IMR-90 (cell line): Measurements from ENCODE around the gene GGTA1.

Source experiments
- RAD21 ChIP-seq: IDR thresholded peaks from 2 replicates; pipeline ENCODE4 v1.6.1; 2012; ENCODE audit warnings: low read length, improper control_type of control experiment
- TF ChIP-seq, protein P1 (sequence below): conservative IDR thresholded peaks from 2 replicates; pipeline ENCODE4 v1.5.1; 2012; ENCODE audit warnings: mild to moderate bottlenecking, low read depth, low read length, improper control_type of control experiment

DNA sequence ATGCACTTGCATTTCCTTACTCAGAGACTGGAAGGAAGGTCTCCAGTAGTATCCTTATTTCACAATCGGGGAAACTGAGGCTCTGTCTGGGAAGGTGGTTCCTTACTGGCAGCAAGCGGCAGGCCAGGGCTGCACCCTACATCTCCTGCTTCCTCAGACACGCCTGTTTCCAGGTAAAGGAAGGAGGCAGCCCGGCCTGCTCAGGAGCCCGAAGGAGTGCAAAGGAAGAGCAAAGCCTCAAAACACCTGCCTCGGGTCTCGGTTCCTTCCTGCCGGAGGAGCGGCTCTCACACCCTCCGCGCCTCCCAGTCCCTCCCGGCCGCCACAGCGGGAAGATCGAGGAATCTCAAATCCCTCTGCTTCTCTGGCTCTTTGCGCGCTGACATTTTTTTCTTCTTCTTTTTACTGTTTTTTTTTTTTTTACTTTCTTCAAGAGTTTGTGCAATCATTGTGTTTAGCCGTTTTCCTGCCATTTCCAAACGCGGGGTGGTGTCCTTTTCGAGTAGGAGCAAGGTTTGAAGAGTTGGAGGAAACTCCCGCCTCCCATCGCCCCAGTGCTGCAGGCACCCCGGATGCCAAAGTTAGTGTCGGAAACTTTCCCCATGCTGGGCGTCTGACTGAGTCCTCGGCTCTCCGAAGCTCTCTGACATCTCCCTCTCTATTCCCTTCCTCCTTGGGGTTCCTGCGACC lies 1.0 kb downstream of the GGTA1 start:
- no peak for TF ChIP-seq RAD21
- TF ChIP-seq, protein P1, sequence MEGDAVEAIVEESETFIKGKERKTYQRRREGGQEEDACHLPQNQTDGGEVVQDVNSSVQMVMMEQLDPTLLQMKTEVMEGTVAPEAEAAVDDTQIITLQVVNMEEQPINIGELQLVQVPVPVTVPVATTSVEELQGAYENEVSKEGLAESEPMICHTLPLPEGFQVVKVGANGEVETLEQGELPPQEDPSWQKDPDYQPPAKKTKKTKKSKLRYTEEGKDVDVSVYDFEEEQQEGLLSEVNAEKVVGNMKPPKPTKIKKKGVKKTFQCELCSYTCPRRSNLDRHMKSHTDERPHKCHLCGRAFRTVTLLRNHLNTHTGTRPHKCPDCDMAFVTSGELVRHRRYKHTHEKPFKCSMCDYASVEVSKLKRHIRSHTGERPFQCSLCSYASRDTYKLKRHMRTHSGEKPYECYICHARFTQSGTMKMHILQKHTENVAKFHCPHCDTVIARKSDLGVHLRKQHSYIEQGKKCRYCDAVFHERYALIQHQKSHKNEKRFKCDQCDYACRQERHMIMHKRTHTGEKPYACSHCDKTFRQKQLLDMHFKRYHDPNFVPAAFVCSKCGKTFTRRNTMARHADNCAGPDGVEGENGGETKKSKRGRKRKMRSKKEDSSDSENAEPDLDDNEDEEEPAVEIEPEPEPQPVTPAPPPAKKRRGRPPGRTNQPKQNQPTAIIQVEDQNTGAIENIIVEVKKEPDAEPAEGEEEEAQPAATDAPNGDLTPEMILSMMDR, result no peak
